Stimulated activated CD4-positive, alpha-beta T cell treated with anti-CD3 and anti-CD28 coated beads, TNF-alpha, amount 100 ng/mL, for 24 hours (primary cell): ENCODE results near the gene RAB9A.
"Not testable (repeated sequence)": the region's sequence is repeated elsewhere in the genome, so short reads cannot be mapped to it uniquely, and the experiment has no call there.

ENCODE experiments used
- DNase-seq, 3 experiments: peaks; one replicate each; pipeline ENCODE4 v3.0.0-alpha.2; 2020; ENCODE audit warnings: low read depth in 3 of 3

RAB9A gene

GRCh38 chrX:13669755-13670154, 19.2 kb upstream of the RAB9A start:
- DNase-seq, result not testable (repeated sequence)

GRCh38 chrX:13670197-13670596, 18.7 kb upstream of the RAB9A start:
- no peak for DNase-seq

- no peak for DNase-seq
Observed at GRCh38 chrX:13673016-13673415, 15.9 kb upstream of the RAB9A start.

GRCh38 chrX:13676885-13677284, 12.0 kb upstream of the RAB9A start:
- DNase-seq, result no peak

- DNase-seq, result not testable (repeated sequence)
Observed at GRCh38 chrX:13679700-13680099, 9.2 kb upstream of the RAB9A start.

- no peak for DNase-seq
Observed at GRCh38 chrX:13681595-13681994, 7.3 kb upstream of the RAB9A start.

- no peak for DNase-seq
Observed at GRCh38 chrX:13684361-13684760, 4.6 kb upstream of the RAB9A start.

- DNase-seq, result no peak
Observed at GRCh38 chrX:13685126-13685763, 3.7 kb upstream of the RAB9A start.

GRCh38 chrX:13687203-13687602, 1.7 kb upstream of the RAB9A start:
- DNase-seq, result no peak

GRCh38 chrX:13688384-13688957, 457 bp upstream of the RAB9A start:
- DNase-seq, result no peak

GRCh38 chrX:13689741-13690211, 848 bp downstream of the RAB9A start:
- no peak for DNase-seq

GRCh38 chrX:13690836-13691235, 1.9 kb downstream of the RAB9A start:
- no peak for DNase-seq

GRCh38 chrX:13691841-13692371, 3.0 kb downstream of the RAB9A start:
- no peak for DNase-seq

- no peak for DNase-seq
Observed at GRCh38 chrX:13692771-13693231, 3.9 kb downstream of the RAB9A start.

GRCh38 chrX:13693341-13693961, 4.5 kb downstream of the RAB9A start:
- no peak for DNase-seq

GRCh38 chrX:13694359-13694758, 5.4 kb downstream of the RAB9A start:
- no peak for DNase-seq

GRCh38 chrX:13694983-13695382, 6.1 kb downstream of the RAB9A start:
- DNase-seq, result no peak

GRCh38 chrX:13695601-13696115, 6.7 kb downstream of the RAB9A start:
- no peak for DNase-seq

GRCh38 chrX:13697455-13697854, 8.5 kb downstream of the RAB9A start:
- DNase-seq, result no peak

GRCh38 chrX:13697976-13698375, 9.0 kb downstream of the RAB9A start:
- DNase-seq, result no peak

- no peak for DNase-seq
Observed at GRCh38 chrX:13698432-13698831, 9.5 kb downstream of the RAB9A start.

- DNase-seq, result no peak
Observed at GRCh38 chrX:13699183-13699826, 10.4 kb downstream of the RAB9A start.
